Measurements from ENCODE around the gene BAIAP3. TPM values are rescaled to one million over a fixed set of nuclear protein-coding genes. Genes with fewer than 3 reads are reported as not detected.

The BAIAP3 gene
- total and polyA plus RNA-seq, 2 of the 8 experiments (the other 6 are each of a cell fraction or from before 2014, with no cell fraction given): 2.9 to 6.8 TPM

DNA sequence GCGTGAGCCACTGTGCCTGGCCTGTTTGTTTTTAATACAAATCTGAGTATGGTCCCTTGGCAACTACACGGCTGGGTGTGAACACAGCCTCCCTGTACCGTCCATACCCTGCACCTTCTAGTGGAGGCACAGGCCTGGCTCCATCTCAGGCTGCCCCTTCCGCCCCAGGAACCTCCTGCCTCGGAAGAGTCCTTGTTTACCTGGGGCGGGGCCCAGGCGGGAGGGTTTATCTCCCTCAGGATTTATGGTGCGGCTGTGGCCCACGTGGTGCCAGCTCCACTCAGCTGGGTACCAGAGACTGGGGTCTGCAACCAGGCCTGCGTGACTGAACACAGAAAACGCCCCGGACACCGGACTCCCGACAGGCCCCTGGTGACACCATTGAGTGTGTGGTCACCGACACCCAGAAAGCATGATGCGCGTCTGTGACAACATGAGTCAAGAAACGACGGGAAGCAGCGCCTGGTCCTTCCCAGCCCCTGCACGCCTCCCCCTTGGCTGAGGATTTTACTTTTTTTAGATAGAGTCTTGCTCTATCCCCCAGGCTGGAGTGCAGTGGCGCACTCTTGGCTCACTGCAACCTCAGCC is 62.1 kb downstream of the BAIAP3 start:
- H2AFZ ChIP-seq (ENCODE audit: low read length): no peak overlapping the region
- H3K4ac ChIP-seq (replicated peaks; ENCODE audit: insufficient read length, low read depth, low read length): no peak overlapping the region
- no peaks in the 10 kb centered on the region for H3K79me2 ChIP-seq (ENCODE audit: control insufficient read depth in 1 of 2, insufficient read depth in 2 of 2, low read length in 2 of 2)
- H3K36me3 ChIP-seq (ENCODE audit: control insufficient read depth in 2 of 4, insufficient read depth in 4 of 4, low read length in 3 of 4): peaks cover under 1 to 13% (median 6%) of the 10 kb centered on the region in 4 experiments; a peak in 4 of 8 replicates
- H2BK20ac ChIP-seq (ENCODE audit: low read length): no peak overlapping the region
- H3K9me3 ChIP-seq (ENCODE audit: insufficient read depth in 2 of 2, low read depth in 1 of 2, low read length in 1 of 2): no peaks in the 10 kb centered on the region
- H3K9ac ChIP-seq (replicated peaks in 1 of 4; ENCODE audit: extremely low read depth in 1 of 4, low read depth in 3 of 4, low read length in 3 of 4): no peak overlapping the region
- H3K4me2 ChIP-seq (ENCODE audit: insufficient read depth in 1 of 2, low read depth in 2 of 2, low read length in 2 of 2): no peak overlapping the region
- no peak overlapping the region for H3K56ac ChIP-seq (replicated peaks; ENCODE audit: insufficient read length, low read depth, low read length)
- no peak overlapping the region for H3K27ac ChIP-seq (ENCODE audit: low read depth, low read length)
- H4K91ac ChIP-seq (replicated peaks; ENCODE audit: insufficient read length, low read length): no peak overlapping the region
- peaks cover 0 to 4% of the 10 kb centered on the region in 2 experiments for H4K20me1 ChIP-seq (replicated peaks in 1 of 2; ENCODE audit: control insufficient read depth in 1 of 2, insufficient read depth in 2 of 2, low read length in 2 of 2)
- ChIA-PET POLR2A (ENCODE audit: partially characterized antibody) (no interaction called here), CTCF (ENCODE audit: partially characterized antibody) (no interaction called here)
- H3K27me3 ChIP-seq (replicated peaks in 1 of 4; ENCODE audit: control insufficient read depth in 3 of 4, extremely low read depth in 1 of 4, insufficient read depth in 3 of 4, low read length in 3 of 4): no peaks in the 10 kb centered on the region
- no peak overlapping the region for H3K14ac ChIP-seq (ENCODE audit: insufficient read length)
- no peak for FAIRE-seq
- H2BK12ac ChIP-seq (ENCODE audit: low read depth, low read length): no peak overlapping the region
- no peak overlapping the region for H3K23ac ChIP-seq (ENCODE audit: insufficient read length)
- H2BK15ac ChIP-seq (ENCODE audit: low read length): no peak overlapping the region
- H3K4me1 ChIP-seq (replicated peaks in 1 of 4; ENCODE audit: control insufficient read depth in 3 of 4, insufficient read depth in 4 of 4, low read length in 3 of 4): no peaks in the 10 kb centered on the region
- WGBS, 2 experiments (ENCODE audit: extremely low coverage in 1 of 2, insufficient coverage in 1 of 2, insufficient read length in 1 of 2, insufficient replicate concordance in 2 of 2, low coverage in 1 of 2, low lambda C conversion rate in 2 of 2, missing lambda C conversion rate in 1 of 2): 93% methylated on average over 20 of the region's 22 CpGs; no CpG with 5 or more reads in 1 of the 2 experiments
- no peak overlapping the region for H4K8ac ChIP-seq (ENCODE audit: extremely low read depth, insufficient read depth, low read length)
- H2BK120ac ChIP-seq (replicated peaks; ENCODE audit: low read depth, low read length): no peak overlapping the region
- no peak overlapping the region for H2BK5ac ChIP-seq (ENCODE audit: low read depth, low read length)
- no peaks in the 10 kb centered on the region for H3K23me2 ChIP-seq (ENCODE audit: low read depth, low read length)
- no peak for DNase-seq (ENCODE audit: low read depth in 1 of 2, low spot score in 2 of 2)
- no peaks in the 10 kb centered on the region for H3K79me1 ChIP-seq (ENCODE audit: low read depth, low read length)
- no peak overlapping the region for H3K4me3 ChIP-seq (ENCODE audit: extremely low read depth in 1 of 4, insufficient read depth in 2 of 4, low read depth in 3 of 4, low read length in 4 of 4)
- H2AK5ac ChIP-seq (ENCODE audit: low read depth, low read length): no peak overlapping the region
- no peak overlapping the region for H4K5ac ChIP-seq (ENCODE audit: insufficient read length, low read depth, low read length)
- H3K18ac ChIP-seq (ENCODE audit: extremely low read depth, low read length): no peak overlapping the region
- TF ChIP-seq, protein P1, sequence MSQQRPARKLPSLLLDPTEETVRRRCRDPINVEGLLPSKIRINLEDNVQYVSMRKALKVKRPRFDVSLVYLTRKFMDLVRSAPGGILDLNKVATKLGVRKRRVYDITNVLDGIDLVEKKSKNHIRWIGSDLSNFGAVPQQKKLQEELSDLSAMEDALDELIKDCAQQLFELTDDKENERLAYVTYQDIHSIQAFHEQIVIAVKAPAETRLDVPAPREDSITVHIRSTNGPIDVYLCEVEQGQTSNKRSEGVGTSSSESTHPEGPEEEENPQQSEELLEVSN (IDR thresholded peaks at IDR 0.05): no peak
- TF ChIP-seq BACH1 (IDR thresholded peaks at IDR 0.05; ENCODE audit: low read length): no peak
- no peak for TF ChIP-seq NRF1 (IDR thresholded peaks at IDR 0.05; ENCODE audit: low read depth, low read length)
- no peak for TF ChIP-seq GTF2F1 (IDR thresholded peaks at IDR 0.05; ENCODE audit: borderline replicate concordance, low read depth, low read length)
- no peak for TF ChIP-seq RAD21 (IDR thresholded peaks at IDR 0.05 in 1 of 2, conservative IDR thresholded peaks at IDR 0.05 in 1 of 2; ENCODE audit: low read depth in 2 of 2, low read length in 2 of 2)
- no peak for TF ChIP-seq ATF2 (IDR thresholded peaks at IDR 0.05; ENCODE audit: low read length)
- no peak for TF ChIP-seq CBX5 (IDR thresholded peaks at IDR 0.05; ENCODE audit: low read depth, low read length)
- TF ChIP-seq TBP (IDR thresholded peaks at IDR 0.05; ENCODE audit: low read depth, low read length): no peak
- TF ChIP-seq SAP30 (IDR thresholded peaks at IDR 0.05; ENCODE audit: insufficient read depth, insufficient replicate concordance, low read length): no peak
- TF ChIP-seq SRF (IDR thresholded peaks at IDR 0.05; ENCODE audit: low read depth, low read length): no peak
- no peak for TF ChIP-seq GABPA (IDR thresholded peaks at IDR 0.05; ENCODE audit: borderline replicate concordance, insufficient read depth, low read length)
